ENCODE results near the gene JAZF1.

JAZF1 gene

DNA sequence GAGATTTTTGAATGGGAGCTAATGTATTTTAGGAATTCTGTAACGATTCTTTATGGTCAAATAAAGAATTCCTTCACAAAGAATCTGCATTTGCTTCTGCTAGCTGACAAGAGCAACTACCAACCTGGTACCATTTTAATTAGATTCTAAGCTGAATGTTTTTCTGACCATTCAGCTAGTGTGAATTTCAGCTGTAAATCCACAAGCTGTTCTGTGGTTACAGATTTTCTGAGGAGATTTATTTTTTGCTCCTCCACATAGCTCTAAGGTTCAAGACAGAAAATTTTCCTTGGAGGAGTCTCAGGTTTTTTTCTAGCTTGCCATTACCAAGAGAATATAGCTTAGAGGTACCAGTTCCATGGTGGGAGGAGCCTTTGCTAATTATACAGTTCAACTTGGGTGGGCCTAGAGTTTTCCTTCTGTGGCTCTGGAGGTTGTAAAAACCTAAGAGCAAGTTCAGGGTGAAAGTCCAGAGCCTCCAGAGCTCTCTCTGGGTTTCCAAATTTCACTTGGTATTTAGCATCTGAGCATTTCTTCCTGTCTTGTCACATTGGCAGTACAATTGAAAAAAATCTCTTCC lies 120.1 kb downstream of the JAZF1 start:
- TF ChIP-seq TAF1 (IDR thresholded peaks at IDR 0.05; ENCODE audit: low read depth) (no peak), EGR1 (IDR thresholded peaks at IDR 0.05) (no peak), NFIC (IDR thresholded peaks at IDR 0.05) (no peak), TEAD4 (IDR thresholded peaks at IDR 0.05) (no peak), CEBPB (IDR thresholded peaks at IDR 0.05) (no peak), FOXM1 (IDR thresholded peaks at IDR 0.05; ENCODE audit: borderline replicate concordance, low read depth) (no peak), TCF12 (IDR thresholded peaks at IDR 0.05; ENCODE audit: low read depth) (no peak), EP300 (IDR thresholded peaks at IDR 0.05; ENCODE audit: borderline replicate concordance) (no peak), CREB1 (IDR thresholded peaks at IDR 0.05; ENCODE audit: low read depth) (no peak), RAD21 (IDR thresholded peaks at IDR 0.05; ENCODE audit: low read depth) (no peak)
- TF ChIP-seq, protein P1, sequence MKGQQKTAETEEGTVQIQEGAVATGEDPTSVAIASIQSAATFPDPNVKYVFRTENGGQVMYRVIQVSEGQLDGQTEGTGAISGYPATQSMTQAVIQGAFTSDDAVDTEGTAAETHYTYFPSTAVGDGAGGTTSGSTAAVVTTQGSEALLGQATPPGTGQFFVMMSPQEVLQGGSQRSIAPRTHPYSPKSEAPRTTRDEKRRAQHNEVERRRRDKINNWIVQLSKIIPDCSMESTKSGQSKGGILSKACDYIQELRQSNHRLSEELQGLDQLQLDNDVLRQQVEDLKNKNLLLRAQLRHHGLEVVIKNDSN (IDR thresholded peaks at IDR 0.05), result no peak

DNA sequence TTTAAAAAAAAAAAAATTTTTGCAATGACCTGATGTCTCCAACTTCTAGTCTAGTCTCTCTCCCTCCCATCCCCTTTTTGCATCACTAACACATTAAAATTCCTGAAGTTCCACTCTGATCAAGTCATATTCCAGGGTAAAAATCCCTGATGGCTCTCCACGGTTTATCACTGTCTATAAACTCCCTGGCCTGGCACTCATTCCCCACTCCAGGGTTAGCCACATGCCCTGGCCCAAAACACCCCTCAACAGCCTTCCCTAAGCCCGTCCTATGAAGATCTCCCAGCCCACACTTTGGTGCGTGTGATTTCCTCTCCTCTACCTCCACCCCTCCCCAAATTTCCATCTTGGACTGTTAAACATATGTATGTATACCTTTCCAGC lies 125.4 kb downstream of the JAZF1 start:
- no peak for TF ChIP-seq FOXM1 (IDR thresholded peaks at IDR 0.05; ENCODE audit: borderline replicate concordance, low read depth)
- TF ChIP-seq, protein P2, sequence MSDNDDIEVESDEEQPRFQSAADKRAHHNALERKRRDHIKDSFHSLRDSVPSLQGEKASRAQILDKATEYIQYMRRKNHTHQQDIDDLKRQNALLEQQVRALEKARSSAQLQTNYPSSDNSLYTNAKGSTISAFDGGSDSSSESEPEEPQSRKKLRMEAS (IDR thresholded peaks at IDR 0.05), result no peak
- peak; percentile 48; the same call in 1 of the 2 replicates for TF ChIP-seq TEAD4 (IDR thresholded peaks at IDR 0.05)
- TF ChIP-seq, protein P3, sequence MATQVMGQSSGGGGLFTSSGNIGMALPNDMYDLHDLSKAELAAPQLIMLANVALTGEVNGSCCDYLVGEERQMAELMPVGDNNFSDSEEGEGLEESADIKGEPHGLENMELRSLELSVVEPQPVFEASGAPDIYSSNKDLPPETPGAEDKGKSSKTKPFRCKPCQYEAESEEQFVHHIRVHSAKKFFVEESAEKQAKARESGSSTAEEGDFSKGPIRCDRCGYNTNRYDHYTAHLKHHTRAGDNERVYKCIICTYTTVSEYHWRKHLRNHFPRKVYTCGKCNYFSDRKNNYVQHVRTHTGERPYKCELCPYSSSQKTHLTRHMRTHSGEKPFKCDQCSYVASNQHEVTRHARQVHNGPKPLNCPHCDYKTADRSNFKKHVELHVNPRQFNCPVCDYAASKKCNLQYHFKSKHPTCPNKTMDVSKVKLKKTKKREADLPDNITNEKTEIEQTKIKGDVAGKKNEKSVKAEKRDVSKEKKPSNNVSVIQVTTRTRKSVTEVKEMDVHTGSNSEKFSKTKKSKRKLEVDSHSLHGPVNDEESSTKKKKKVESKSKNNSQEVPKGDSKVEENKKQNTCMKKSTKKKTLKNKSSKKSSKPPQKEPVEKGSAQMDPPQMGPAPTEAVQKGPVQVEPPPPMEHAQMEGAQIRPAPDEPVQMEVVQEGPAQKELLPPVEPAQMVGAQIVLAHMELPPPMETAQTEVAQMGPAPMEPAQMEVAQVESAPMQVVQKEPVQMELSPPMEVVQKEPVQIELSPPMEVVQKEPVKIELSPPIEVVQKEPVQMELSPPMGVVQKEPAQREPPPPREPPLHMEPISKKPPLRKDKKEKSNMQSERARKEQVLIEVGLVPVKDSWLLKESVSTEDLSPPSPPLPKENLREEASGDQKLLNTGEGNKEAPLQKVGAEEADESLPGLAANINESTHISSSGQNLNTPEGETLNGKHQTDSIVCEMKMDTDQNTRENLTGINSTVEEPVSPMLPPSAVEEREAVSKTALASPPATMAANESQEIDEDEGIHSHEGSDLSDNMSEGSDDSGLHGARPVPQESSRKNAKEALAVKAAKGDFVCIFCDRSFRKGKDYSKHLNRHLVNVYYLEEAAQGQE (IDR thresholded peaks at IDR 0.05; ENCODE audit: low read depth), result no peak
- no peak for TF ChIP-seq CREB1 (IDR thresholded peaks at IDR 0.05; ENCODE audit: low read depth)
- no peak for TF ChIP-seq ZBTB7A (IDR thresholded peaks at IDR 0.05; ENCODE audit: low read depth)
- TF ChIP-seq EGR1 (IDR thresholded peaks at IDR 0.05), result no peak
- no peak for TF ChIP-seq EP300 (IDR thresholded peaks at IDR 0.05; ENCODE audit: borderline replicate concordance)
- no peak for TF ChIP-seq TCF12 (IDR thresholded peaks at IDR 0.05; ENCODE audit: low read depth)

DNA sequence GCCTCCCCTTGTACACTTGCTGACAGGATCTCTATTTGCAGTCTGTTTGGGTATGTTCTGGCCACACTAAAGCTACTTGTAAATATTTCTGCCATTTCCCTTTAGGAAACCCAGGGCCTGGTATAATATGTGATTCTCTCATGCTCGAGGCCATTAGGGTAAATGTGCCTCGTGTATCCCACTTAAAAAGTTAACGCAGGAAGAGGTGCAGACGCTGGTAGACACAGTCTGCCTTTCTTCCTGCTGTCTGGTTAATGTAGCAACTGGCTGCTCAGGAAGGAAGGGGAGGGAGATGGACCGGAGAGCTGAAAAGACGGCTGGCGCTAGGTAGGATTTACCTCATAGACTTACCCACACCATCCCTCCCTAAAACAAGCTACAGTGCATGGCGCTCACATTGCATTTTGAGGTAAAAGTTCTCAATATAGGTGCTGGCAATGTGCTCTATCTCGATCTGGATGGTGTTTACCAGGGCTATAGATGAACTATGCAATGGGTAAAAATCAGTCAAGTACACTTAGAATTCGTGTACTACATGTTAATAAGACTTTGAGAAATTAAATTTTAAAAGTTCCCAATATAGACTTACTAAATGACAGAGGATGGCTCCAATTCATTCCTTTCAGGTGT lies 125.9 kb downstream of the JAZF1 start:
- TF ChIP-seq, protein P2 (IDR thresholded peaks at IDR 0.05), result no peak
- TF ChIP-seq, protein P3 (IDR thresholded peaks at IDR 0.05; ENCODE audit: low read depth), result no peak
- TF ChIP-seq CEBPB (IDR thresholded peaks at IDR 0.05) (no peak), NFIC (IDR thresholded peaks at IDR 0.05) (no peak), TCF12 (IDR thresholded peaks at IDR 0.05; ENCODE audit: low read depth) (no peak), FOXM1 (IDR thresholded peaks at IDR 0.05; ENCODE audit: borderline replicate concordance, low read depth) (no peak)

DNA sequence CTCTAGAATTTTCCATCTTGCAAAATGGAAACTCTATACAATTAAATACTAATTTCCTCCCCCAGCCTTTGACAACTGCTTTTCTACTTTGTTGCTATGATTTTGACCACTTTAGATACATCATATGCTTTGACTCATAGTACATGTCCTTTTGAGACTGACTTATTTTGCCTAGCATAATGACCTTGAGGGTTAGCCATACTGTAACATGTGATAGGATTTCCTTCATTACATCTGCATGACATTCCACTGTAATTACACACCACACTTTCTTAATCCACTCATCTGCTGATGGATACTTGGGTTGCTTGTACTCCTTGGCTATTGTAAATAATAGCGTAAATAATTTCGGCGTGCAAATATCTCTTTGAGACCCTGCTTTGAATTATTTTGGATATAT lies 127.7 kb downstream of the JAZF1 start:
- no peak for TF ChIP-seq YY1 (IDR thresholded peaks at IDR 0.05; ENCODE audit: low read depth)
- TF ChIP-seq CREB1 (IDR thresholded peaks at IDR 0.05; ENCODE audit: low read depth), result no peak
- TF ChIP-seq RAD21 (IDR thresholded peaks at IDR 0.05; ENCODE audit: low read depth), result no peak
- no peak for TF ChIP-seq TEAD4 (IDR thresholded peaks at IDR 0.05)
- no peak for TF ChIP-seq EGR1 (IDR thresholded peaks at IDR 0.05)
- TF ChIP-seq CEBPB (IDR thresholded peaks at IDR 0.05), result no peak
- TF ChIP-seq, protein P3 (IDR thresholded peaks at IDR 0.05; ENCODE audit: low read depth), result no peak
- TF ChIP-seq NFIC (IDR thresholded peaks at IDR 0.05), result no peak
- TF ChIP-seq, protein P2 (IDR thresholded peaks at IDR 0.05), result no peak
- no peak for TF ChIP-seq TAF1 (IDR thresholded peaks at IDR 0.05; ENCODE audit: low read depth)
- no peak for TF ChIP-seq FOXM1 (IDR thresholded peaks at IDR 0.05; ENCODE audit: borderline replicate concordance, low read depth)
- no peak for TF ChIP-seq TCF12 (IDR thresholded peaks at IDR 0.05; ENCODE audit: low read depth)
- no peak for TF ChIP-seq ZBTB7A (IDR thresholded peaks at IDR 0.05; ENCODE audit: low read depth)
- no peak for TF ChIP-seq EP300 (IDR thresholded peaks at IDR 0.05; ENCODE audit: borderline replicate concordance)
- TF ChIP-seq, protein P1 (IDR thresholded peaks at IDR 0.05), result no peak
